HS-27A (cell line): ENCODE measurements around the gene GDNF.
A peak's percentile ranks its signal among the peaks of the same experiment; 100 is the strongest.

ENCODE experiments used
- DNase-seq: peaks from one replicate; pipeline ENCODE4 v3.0.0-alpha.2; 2012; ENCODE audit warnings: low read depth, missing footprints

The GDNF gene

GRCh38 chr5:37847978-37848425 is 8.2 kb upstream of the GDNF start:
- DNase-seq: no peak

DNA sequence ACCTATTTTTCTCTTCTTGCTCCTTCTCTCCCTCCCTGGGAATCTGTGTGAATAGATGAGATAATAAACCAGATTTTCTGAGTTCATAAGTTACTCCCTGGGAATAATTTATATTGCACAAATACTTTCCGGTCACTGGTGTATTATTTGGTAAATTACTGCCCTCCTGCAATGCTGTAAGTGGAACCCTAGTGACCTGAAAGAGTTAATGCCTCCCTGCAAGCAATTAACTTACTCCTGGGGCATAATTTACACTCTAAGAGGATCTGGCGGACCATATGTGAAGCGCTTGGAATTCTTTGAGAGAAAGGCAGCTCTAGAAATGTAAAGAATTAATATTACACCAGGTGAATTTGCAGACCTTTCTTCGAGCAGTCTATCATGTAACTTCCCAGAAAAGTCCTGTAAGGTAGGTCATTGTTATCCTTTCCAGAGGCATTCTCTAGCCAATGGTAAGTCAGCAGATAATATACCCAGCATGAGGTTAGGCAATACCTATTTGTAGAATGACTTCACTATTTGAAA is 7.0 kb upstream of the GDNF start:
- no peak for DNase-seq

DNA sequence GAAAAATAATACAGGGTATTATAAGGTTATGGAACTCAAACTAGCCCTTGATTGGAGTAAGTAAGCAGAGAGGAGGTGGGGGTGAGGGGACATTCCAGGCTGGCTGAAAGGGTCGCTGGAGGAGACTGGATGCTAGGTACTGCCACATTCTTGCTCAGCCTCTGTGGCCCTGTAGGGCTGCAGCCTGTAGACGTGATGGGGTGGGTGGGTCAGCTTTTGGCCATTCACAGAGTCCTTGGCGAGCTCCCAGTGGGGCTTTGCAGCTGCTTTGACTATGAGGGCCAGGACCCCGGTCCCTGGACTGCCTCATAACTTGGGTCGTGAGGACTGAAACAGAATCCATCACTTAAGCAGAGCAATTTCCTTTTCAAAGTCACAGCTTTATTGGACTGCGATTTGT is 4.2 kb upstream of the GDNF start:
- no peak for DNase-seq

- DNase-seq: no peak
Observed at GRCh38 chr5:37842048-37842447, 2.2 kb upstream of the GDNF start.

DNA sequence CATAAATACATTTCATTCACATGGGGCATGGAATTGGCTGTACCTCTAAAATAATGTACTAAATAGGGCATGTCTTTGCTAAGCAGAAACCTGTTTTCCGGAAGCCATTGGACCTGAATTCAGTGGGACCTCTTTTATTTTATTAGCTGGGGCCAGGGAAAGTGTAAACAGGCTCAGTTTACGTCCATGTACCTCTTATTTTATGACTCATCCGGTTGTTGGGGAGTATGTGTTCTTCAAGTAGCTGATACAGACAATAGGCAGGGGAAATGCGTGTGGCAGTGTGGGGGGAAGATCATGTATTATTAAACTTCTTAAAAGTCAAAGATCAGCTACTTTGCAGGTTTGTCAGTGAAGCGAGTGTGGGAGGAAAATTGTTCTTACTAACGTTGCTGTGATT is 1.4 kb upstream of the GDNF start:
- no peak for DNase-seq

DNA sequence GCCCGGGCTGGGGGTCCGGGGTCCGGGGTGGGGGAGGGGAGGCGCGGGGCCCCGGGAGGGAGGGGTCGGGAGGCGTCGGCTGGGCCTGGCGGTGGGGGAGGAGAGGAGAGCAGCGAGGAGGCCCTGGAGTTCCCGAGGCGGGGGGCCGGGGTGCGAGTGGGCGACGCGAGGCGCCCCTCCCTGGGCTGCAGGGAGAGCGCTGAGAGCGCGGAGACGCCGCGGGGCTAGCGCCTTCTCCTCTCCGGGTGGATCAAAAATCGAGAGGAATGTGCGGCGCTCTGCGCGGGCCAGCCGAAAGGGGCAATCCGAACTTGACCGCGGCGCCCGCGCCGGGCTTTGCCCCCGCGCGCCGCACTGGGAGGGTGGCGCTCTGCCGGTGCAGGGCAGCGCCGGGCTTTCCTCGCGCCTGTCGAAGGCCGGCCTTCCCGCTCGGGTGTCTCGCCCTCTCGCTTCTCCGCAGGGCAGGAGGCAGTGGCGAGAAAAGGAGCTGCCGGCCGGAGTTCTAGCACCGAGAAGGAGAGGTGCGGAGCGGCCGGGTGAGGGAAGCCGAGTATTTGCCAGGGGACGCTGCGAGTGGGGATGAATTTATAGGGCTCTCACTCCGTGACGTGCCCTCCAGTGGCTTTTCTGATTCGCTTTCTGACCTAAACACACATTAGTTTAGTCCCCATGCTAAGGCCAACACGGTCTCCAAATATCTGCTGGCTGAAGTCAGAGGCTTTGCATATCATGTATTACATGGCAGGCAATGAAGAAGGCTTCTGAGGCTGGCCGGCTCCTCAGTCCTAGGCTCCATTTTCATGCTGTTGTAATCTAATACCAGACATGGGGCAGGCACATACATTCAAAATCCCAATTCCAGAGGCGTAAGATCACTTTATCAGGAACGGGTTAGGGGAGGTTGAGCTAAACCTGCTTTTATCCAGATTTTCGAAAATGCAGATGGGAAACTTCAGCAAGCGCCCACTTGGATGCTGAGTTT is 503 bp upstream of the GDNF start:
- peak; percentile 52 for DNase-seq

DNA sequence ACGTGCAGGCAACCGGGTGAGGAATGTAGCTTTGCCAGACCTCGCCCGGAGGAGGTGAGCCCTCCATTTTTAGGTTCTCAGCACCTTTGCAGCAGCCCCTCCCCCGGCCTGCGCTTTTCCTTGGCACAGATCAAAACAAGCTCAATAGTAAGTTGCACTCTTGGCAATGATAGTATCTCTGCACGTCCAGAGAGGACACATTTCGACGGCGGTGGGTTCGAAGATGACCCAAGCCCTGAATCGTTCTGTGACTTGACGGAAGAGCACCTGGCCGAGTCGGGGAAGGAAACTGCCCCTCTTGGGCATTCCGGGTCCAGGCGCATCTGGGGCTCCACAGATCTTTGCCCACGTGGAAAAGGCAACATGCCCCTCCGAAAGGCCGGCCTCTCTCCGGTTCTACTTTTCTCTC is 904 bp downstream of the GDNF start:
- no peak for DNase-seq

DNA sequence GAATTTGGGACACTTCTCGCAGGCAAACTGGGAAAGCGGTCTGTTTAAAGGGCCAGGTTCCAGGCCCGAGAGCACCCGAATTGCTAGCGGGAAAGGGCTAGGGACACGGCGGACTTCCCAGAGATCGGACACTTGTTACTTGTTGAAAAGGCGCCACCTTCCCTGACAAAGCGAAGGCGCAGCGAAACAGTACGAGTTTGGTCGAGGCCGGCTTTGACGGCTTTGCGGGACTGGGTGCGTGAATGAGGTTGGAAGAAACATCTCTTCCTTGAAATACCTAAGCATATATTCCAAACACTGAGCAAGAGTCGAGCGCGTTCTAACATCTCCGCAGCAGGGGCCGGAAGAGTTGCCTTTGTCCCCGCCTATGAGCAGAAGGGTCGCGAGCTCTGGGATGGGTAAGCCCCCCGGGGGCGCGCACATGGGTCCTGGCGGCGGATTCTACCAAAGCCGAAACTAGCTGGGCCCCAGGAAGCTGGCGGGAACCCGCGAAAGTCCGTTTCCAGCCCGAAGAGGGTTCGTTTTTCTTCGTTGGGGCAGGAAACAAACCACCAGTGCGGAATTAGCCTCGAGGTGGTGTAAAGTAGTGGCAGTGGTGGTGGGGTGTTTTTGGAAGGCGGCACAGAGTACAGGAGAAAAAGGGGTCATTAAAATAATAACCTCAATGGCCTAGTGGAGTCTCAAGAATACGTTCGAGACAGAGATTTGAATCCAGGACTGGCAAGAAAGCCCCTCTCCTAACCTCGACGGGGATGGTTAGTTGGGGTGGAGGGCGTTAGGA is 1.5 kb downstream of the GDNF start:
- peak; percentile 49 for DNase-seq

DNA sequence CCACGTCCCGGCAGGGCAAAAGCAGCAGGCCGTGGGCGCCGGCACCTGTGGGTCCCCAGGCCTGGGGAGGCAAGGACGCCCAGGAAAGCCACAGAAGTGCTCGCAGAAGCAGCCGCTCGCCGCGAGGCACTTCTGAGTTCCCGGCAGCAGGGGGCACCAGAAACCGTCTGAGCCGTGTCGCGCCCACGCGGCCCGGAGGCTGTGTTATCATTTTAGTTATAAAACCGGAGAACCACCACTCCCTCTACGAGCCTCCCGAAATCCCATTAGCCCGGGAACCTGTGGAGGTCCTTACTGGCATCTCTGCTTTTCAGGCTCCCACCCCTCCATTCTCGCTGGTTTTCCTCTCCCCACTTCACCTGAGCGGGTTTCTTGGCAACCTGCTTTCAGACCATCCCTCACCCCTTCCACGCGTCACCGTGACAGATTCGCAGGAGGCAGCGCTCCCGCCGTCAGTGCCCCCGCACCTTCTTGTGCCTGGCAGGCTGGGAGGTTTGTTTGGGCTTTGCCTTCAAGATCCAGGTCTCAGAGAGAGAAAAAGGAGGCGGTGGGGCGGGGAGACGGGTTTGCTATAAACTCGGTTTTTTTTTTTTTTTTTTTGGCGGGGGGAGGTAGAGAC is 2.3 kb downstream of the GDNF start:
- peak; percentile 77 for DNase-seq

GRCh38 chr5:37836592-37837413 is 3.0 kb downstream of the GDNF start:
- DNase-seq: peak; percentile 60

GRCh38 chr5:37836235-37836591 is 3.6 kb downstream of the GDNF start:
- DNase-seq: no peak

- no peak for DNase-seq
Observed at GRCh38 chr5:37835380-37835973, 4.4 kb downstream of the GDNF start.

DNA sequence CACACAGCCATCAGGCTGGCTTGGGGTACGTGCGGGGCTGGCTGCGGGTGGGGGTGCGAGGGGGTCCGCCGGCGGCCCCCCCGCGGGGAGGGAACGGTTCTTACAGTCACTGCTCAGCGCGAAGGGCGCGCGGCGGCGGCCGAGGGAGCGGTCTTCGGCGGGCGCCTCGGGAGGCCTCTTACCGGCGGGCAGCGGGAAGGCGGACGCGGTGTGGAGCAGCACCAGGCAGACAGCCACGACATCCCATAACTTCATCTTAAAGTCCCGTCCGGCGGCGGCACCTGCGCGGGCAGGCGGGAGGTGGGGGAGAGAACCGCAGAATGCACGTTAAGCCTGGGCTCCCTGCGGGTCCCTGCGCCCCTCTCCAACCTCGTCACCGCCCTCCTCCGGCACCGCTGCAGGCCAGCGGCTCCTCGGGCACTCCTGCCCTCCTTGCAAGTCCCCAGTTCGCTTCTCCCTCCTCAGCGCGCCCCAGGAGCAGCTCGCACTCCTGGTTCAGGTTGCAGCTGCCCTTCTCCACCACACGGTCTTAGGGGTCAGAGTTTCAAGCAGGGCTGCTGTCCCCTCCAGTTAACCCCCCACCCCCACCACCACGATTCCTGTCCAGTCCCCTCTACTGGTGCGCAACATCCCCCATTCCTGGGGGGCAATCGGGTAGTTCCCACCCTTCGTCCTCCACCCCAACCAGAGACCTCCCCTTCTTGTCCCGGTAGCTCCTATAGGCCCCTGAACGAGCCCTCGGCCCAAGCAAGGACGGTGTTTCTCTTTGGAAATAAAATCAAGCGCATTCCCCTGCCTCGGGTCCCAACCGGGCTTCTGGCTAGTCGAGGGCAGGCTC is 5.1 kb downstream of the GDNF start:
- DNase-seq: no peak

DNA sequence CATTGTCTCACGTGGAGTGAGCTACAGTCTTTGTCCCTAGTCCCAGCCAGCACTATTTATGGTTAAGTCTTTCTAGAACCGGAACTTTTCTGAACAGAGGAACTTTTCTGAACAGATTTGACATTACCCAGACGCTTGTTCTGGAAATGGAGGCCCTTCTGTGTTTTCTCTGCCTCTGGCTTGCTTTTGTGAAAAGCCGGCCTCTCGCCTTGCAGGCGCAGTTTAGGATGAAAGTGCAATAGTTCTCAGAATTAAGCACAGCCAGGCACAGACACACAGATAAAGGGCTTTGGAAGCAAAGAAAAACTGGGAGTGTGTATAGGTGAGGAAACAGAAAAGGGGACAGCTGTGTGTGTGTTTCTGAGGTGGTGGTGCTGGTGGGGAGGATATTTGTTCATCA is 5.9 kb downstream of the GDNF start:
- no peak for DNase-seq

DNA sequence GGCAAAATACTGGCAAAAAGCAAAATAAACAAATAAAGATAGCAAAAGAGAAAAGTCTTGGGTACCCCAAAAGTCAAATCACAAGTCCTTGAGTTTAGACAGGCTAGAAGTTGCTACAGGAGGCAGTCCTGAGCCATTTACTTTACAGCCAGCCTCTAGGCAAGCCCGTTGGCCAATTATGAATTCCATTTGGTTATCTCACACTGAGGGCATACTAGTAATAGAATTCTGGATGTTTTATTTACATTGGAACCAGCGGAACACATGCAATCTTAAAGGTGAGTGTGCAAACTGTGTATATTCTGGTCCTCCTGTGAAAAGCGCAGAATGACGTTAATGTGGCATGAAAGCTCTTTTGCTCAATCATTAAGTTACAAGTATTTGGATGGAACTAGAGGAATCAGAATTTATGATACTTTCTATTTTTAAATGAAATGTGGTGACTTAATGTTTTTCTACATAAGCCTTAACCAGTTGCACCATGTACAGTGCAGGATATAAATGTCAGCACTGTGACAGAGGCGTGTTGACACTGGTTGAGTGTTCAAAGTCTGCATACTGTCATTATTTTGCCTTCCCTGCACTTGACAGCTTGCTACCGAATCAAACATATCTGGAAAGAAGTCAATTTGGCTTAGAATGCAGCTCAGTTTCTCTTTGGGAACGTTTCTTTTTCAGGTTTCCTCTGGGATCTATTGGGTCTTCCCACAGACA is 7.9 kb downstream of the GDNF start:
- no peak for DNase-seq

DNA sequence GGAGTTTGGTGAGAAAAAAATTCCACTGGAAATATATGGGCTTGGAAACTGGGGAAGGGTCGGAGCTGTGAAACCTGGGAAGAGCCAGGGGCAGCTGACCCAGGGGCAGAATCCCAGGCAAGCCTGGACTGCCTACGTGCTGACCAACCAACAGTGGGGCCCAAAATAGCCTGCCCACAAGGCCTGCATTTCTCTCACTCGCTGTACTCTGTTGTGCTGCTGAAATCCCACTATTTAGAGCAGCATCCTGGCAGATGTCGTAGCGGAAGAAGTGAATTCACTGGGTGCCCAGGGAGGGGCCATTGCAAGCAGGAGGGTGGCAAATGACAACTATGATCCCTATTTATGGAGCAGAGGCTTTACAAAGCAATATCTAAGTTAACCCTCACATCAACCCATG is 9.5 kb downstream of the GDNF start:
- no peak for DNase-seq

DNA sequence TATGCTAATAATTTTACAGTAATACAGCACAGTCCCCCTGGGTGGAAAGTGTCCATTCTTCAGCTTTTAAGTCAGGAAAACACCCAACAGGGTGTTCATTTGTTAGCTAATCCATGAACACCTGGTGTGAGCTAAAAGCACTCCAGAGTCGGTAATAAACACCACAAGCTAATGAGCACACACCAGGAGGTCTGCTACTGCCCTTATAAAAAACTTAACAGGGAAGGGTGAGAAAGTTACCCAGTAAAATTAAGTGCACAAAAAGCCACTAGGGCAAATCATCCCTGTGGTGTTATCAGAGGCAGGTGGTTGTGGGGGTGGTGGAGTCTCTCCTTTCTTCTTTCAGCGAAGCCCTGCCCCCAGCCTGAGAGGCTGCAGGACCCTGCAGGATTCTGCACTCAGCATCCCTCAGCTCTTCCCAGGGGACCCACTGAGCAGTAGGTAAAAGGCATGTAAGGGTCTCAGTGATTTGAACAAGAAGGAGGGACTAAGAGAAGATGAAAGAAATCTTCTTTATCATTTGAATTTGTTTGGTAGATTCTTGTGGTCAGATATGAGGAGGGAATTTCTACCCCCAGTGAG is 14.4 kb downstream of the GDNF start:
- no peak for DNase-seq

DNA sequence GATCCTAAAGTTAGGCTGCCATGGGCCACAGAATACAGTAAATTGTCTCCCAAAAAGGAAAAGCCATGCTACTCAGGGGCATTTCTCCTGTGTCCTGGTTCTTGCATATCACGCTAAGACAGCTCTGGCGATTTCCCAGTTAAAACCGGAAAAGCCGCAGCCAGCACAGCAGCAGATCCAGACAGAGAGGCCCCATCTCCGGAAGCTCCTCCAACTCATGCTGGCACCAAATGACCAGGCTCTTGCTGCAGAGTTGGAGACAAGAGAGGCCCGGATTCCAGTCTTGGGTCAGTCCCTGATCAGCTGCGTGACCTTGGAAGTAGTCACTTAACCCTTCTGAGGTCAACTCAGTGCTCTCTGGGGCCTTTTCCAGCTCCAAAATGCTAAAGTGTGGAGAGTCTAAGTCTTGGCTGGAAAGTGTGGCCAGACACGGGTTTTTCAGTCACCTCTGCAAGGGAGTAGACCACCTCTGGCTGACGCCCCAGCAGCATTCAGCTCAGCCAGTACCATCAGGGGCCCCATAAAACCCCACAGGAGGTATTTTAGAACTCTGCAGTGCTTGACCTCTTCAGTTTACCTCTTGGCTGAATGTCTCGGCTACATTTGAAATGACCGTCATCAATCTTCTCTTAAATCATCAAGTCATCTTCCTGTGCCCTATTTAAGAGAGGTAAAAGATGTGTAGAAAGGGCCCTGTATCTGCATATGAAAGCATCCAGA is 16.2 kb downstream of the GDNF start:
- DNase-seq: no peak

GRCh38 chr5:37816883-37817282 is 23.0 kb downstream of the GDNF start:
- no peak for DNase-seq
